Trophoblast cell (in vitro differentiated cells and primary cell): ENCODE results near the gene SHOC1.
A peak's percentile ranks its signal among the peaks of the same experiment; 100 is the strongest.

Source experiments
- DNase-seq, 2 donors: peaks; one replicate each; pipeline ENCODE4 v3.0.0-alpha.2; 2016
- H2AFZ ChIP-seq: 2 replicates; pipeline ENCODE4 v1.6.1; 2013; ENCODE audit warnings: low read length, moderate library complexity, mild to moderate bottlenecking; ENCODE audit not compliant: insufficient read depth, poor library complexity
- H2AK5ac ChIP-seq: 2 replicates; pipeline ENCODE4 v1.6.1; 2013; ENCODE audit warnings: mild to moderate bottlenecking, low read length
- H2BK120ac ChIP-seq: 2 replicates; pipeline ENCODE4 v1.6.1; 2013; ENCODE audit warnings: low read length, mild to moderate bottlenecking, moderate library complexity; ENCODE audit not compliant: insufficient read depth, poor library complexity
- H2BK12ac ChIP-seq: 2 replicates; pipeline ENCODE4 v1.6.1; 2013; ENCODE audit warnings: mild to moderate bottlenecking, low read length, moderate library complexity
- H2BK5ac ChIP-seq: 2 replicates; pipeline ENCODE4 v1.6.1; 2013; ENCODE audit warnings: low read length, low read depth, moderate library complexity, mild to moderate bottlenecking; ENCODE audit not compliant: poor library complexity
- H3K14ac ChIP-seq: 2 replicates; pipeline ENCODE4 v1.6.1; 2013; ENCODE audit warnings: mild to moderate bottlenecking, low read length
- H3K18ac ChIP-seq: 2 replicates; pipeline ENCODE4 v1.6.1; 2013; ENCODE audit warnings: mild to moderate bottlenecking, low read length
- H3K23ac ChIP-seq: 2 replicates; pipeline ENCODE4 v1.6.1; 2013; ENCODE audit warnings: low read length
- H3K27ac ChIP-seq: 2 replicates; pipeline ENCODE4 v1.5.1; 2013; ENCODE audit warnings: low read depth, mild to moderate bottlenecking, inconsistent platforms, low read length, moderate library complexity
- H3K27me3 ChIP-seq: 2 replicates; pipeline ENCODE4 v1.6.1; 2013; ENCODE audit warnings: inconsistent platforms, mild to moderate bottlenecking, low read length, moderate library complexity; ENCODE audit not compliant: insufficient read depth
- H3K36me3 ChIP-seq, 2 experiments: 1 replicate in 1 of 2; 2 replicates in 1 of 2; pipeline ENCODE4 v1.6.1; 2013; ENCODE audit warnings: low read length in 2 of 2, mild to moderate bottlenecking in 2 of 2, moderate library complexity in 1 of 2; ENCODE audit not compliant: insufficient read depth in 2 of 2, control insufficient read depth in 1 of 2
- H3K4ac ChIP-seq: 2 replicates; pipeline ENCODE4 v1.6.1; 2013; ENCODE audit warnings: low read depth, mild to moderate bottlenecking, low read length, moderate library complexity
- H3K4me1 ChIP-seq, 2 experiments: 1 replicate in 1 of 2; 2 replicates in 1 of 2; pipeline ENCODE4 v1.6.1; 2013; ENCODE audit warnings: low read length in 2 of 2, mild to moderate bottlenecking in 2 of 2, moderate library complexity in 1 of 2; ENCODE audit not compliant: insufficient read depth in 2 of 2, control insufficient read depth in 1 of 2
- H3K4me2 ChIP-seq: 2 replicates; pipeline ENCODE4 v1.6.1; 2013; ENCODE audit warnings: inconsistent platforms, mild to moderate bottlenecking, low read length, moderate library complexity
- H3K4me3 ChIP-seq: 2 replicates; pipeline ENCODE4 v1.5.1; 2013; ENCODE audit warnings: mild to moderate bottlenecking, low read depth, low read length, inconsistent platforms
- H3K79me1 ChIP-seq: one replicate; pipeline ENCODE4 v1.6.1; 2013; ENCODE audit warnings: low read length
- H3K79me2 ChIP-seq: 2 replicates; pipeline ENCODE4 v1.6.1; 2013; ENCODE audit warnings: low read length, mild to moderate bottlenecking; ENCODE audit not compliant: control insufficient read depth, insufficient read depth, poor library complexity
- H3K9ac ChIP-seq: 2 replicates; pipeline ENCODE4 v1.6.1; 2013; ENCODE audit warnings: mild to moderate bottlenecking, low read length
- H3K9me3 ChIP-seq: 2 replicates; pipeline ENCODE4 v1.6.1; 2013; ENCODE audit warnings: low read depth, mild to moderate bottlenecking, control low read depth, inconsistent platforms, low read length; ENCODE audit not compliant: insufficient read depth
- H4K12ac ChIP-seq: 2 replicates; pipeline ENCODE4 v1.6.1; 2013; ENCODE audit warnings: low read depth, mild to moderate bottlenecking, low read length, moderate library complexity
- H4K8ac ChIP-seq: 2 replicates; pipeline ENCODE4 v1.6.1; 2013; ENCODE audit warnings: low read depth, mild to moderate bottlenecking, low read length, moderate library complexity
- H4K91ac ChIP-seq: one replicate; pipeline ENCODE4 v1.6.1; 2013; ENCODE audit warnings: low read depth, mild to moderate bottlenecking, low read length, moderate library complexity
- WGBS: extraction: QIAGEN DNeasy Blood & Tissue Kit; methylation state at CpG from one replicate; pipeline ENCODE4 v1.1.7; 2013; ENCODE audit warnings: missing lambda C conversion rate; ENCODE audit not compliant: insufficient read length, insufficient coverage; ENCODE audit errors: extremely low coverage; 5-methylcytosine and 5-hydroxymethylcytosine counted together

Gene SHOC1

GRCh38 chr9:111839987-111840386 is 45.2 kb upstream of the SHOC1 start:
- H3K9ac ChIP-seq = no peak overlapping the region
- no peak overlapping the region for H2BK5ac ChIP-seq
- H3K14ac ChIP-seq = no peak overlapping the region
- no peak overlapping the region for H4K91ac ChIP-seq
- WGBS = no CpG with 5 or more reads among the region's 2 CpGs
- no peak overlapping the region for H3K18ac ChIP-seq
- no peaks in the 10 kb centered on the region for H3K36me3 ChIP-seq
- no peak overlapping the region for H2BK12ac ChIP-seq
- H4K8ac ChIP-seq = no peak overlapping the region
- H3K4ac ChIP-seq = no peak overlapping the region
- H2AFZ ChIP-seq = no peak overlapping the region
- H3K79me2 ChIP-seq = no peaks in the 10 kb centered on the region
- H3K79me1 ChIP-seq = no peaks in the 10 kb centered on the region
- H3K9me3 ChIP-seq = no peaks in the 10 kb centered on the region
- no peak overlapping the region for H2AK5ac ChIP-seq
- H2BK120ac ChIP-seq = no peak overlapping the region
- H3K23ac ChIP-seq = no peak overlapping the region
- peaks cover 0 to 2% of the 10 kb centered on the region in 2 experiments for H3K4me1 ChIP-seq
- no peak overlapping the region for H3K4me2 ChIP-seq
- no peak overlapping the region for H3K4me3 ChIP-seq
- H4K12ac ChIP-seq = no peak overlapping the region
- no peak overlapping the region for H3K27ac ChIP-seq
- H3K27me3 ChIP-seq = no peaks in the 10 kb centered on the region
- DNase-seq = peak; percentile 39 to 96

GRCh38 chr9:111839387-111839786 is 44.6 kb upstream of the SHOC1 start:
- Histone ChIP-seq H3K23ac (no peak overlapping the region), H3K4me3 (no peak overlapping the region), H3K27ac (no peak overlapping the region), H3K36me3 (no peaks in the 10 kb centered on the region), H3K14ac (no peak overlapping the region), H2AFZ (no peak overlapping the region), H4K91ac (no peak overlapping the region), H2BK12ac (no peak overlapping the region), H2AK5ac (no peak overlapping the region), H3K4ac (no peak overlapping the region), H3K18ac (no peak overlapping the region), H4K12ac (no peak overlapping the region), H3K4me2 (no peak overlapping the region), H3K27me3 (no peaks in the 10 kb centered on the region), H2BK120ac (no peak overlapping the region), H2BK5ac (no peak overlapping the region), H4K8ac (no peak overlapping the region), H3K4me1 (peaks cover 0 to 2% of the 10 kb centered on the region in 2 experiments), H3K9me3 (no peaks in the 10 kb centered on the region), H3K79me2 (no peaks in the 10 kb centered on the region), H3K79me1 (no peaks in the 10 kb centered on the region), H3K9ac (no peak overlapping the region)
- DNase-seq = peak; percentile 38 to 59
- WGBS = no CpG with 5 or more reads among the region's 6 CpGs

DNA sequence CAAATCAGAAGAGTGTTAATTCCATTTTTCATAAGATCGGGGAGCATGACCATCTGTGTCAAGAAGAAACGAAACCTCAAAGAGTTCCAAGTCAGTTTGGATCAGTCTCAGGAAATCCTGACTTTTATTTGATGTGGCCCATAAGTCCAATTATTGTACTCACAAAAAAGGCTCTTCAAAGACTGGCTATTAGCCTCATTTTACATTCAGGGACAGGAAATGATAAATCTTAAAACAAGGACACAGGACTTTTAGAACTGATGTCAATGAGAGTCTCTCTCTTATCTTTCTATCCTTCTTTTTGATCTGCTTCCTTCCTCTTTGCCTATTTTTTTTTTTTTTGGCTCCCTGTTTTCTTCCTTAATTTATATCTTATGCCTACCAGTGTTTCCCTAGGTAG is 43.7 kb upstream of the SHOC1 start:
- WGBS = no CpG with 5 or more reads among the region's 2 CpGs
- H2BK120ac ChIP-seq = no peak overlapping the region
- no peak overlapping the region for H2BK12ac ChIP-seq
- H3K4me3 ChIP-seq = no peak overlapping the region
- no peak overlapping the region for H3K9ac ChIP-seq
- no peak overlapping the region for H4K8ac ChIP-seq
- H3K18ac ChIP-seq = no peak overlapping the region
- H3K79me1 ChIP-seq = no peaks in the 10 kb centered on the region
- H4K91ac ChIP-seq = no peak overlapping the region
- no peaks in the 10 kb centered on the region for H3K4me1 ChIP-seq
- H3K79me2 ChIP-seq = no peaks in the 10 kb centered on the region
- H3K36me3 ChIP-seq = no peaks in the 10 kb centered on the region
- H3K14ac ChIP-seq = no peak overlapping the region
- no peak overlapping the region for H3K4ac ChIP-seq
- H2BK5ac ChIP-seq = no peak overlapping the region
- H3K9me3 ChIP-seq = no peaks in the 10 kb centered on the region
- no peak overlapping the region for H3K4me2 ChIP-seq
- no peaks in the 10 kb centered on the region for H3K27me3 ChIP-seq
- no peak for DNase-seq
- H2AFZ ChIP-seq = no peak overlapping the region
- H2AK5ac ChIP-seq = no peak overlapping the region
- no peak overlapping the region for H3K23ac ChIP-seq
- no peak overlapping the region for H4K12ac ChIP-seq
- no peak overlapping the region for H3K27ac ChIP-seq

DNA sequence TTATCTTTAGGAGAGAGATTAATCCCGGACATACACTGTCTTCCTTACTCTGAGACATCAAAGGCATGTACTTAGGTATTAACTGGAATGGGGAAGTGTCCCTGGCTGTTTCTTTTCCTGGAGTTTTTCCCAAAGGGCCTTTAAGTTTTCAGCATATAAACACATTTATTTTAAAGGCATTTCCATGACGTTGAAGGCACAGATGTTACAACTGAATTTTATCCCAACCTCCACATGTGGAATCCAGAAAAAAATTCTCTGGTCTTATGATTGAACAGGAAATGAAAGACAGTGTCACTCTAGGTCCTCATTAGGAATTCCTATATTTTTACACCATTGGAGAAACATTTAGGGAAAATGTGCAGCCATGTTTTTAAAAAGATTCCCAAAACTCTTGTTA is 41.6 kb upstream of the SHOC1 start:
- no CpG with 5 or more reads among the region's 2 CpGs for WGBS
- Histone ChIP-seq H4K91ac (no peak overlapping the region), H2BK5ac (no peak overlapping the region), H3K23ac (no peak overlapping the region), H3K4me2 (no peak overlapping the region), H4K8ac (no peak overlapping the region), H3K14ac (no peak overlapping the region), H2AFZ (no peak overlapping the region), H3K4me3 (no peak overlapping the region), H4K12ac (no peak overlapping the region), H2BK120ac (no peak overlapping the region), H3K36me3 (no peaks in the 10 kb centered on the region), H2BK12ac (no peak overlapping the region), H3K79me2 (no peaks in the 10 kb centered on the region), H3K18ac (no peak overlapping the region), H3K9me3 (no peaks in the 10 kb centered on the region), H2AK5ac (no peak overlapping the region), H3K9ac (no peak overlapping the region), H3K27ac (no peak overlapping the region), H3K27me3 (no peaks in the 10 kb centered on the region), H3K79me1 (no peaks in the 10 kb centered on the region), H3K4ac (no peak overlapping the region), H3K4me1 (no peaks in the 10 kb centered on the region)
- DNase-seq = no peak
